HUES64 (cell line): ENCODE data around the gene NOXA1.

ENCODE experiments used
- H3K27ac ChIP-seq: 2 replicates; pipeline ENCODE4 v1.7.0; 2013; ENCODE audit warnings: low read depth, low read length, inconsistent platforms
- H3K27me3 ChIP-seq: 2 replicates; pipeline ENCODE4 v1.6.1; 2013; ENCODE audit warnings: mild to moderate bottlenecking, low read length; ENCODE audit not compliant: insufficient read depth
- H3K36me3 ChIP-seq: 2 replicates; pipeline ENCODE4 v1.6.1; 2013; ENCODE audit warnings: mild to moderate bottlenecking, low read length; ENCODE audit not compliant: insufficient read depth
- H3K4me1 ChIP-seq: 2 replicates; pipeline ENCODE4 v1.6.1; 2013; ENCODE audit warnings: mild to moderate bottlenecking, low read length, moderate library complexity; ENCODE audit not compliant: insufficient read depth
- H3K4me3 ChIP-seq: 2 replicates; pipeline ENCODE4 v1.5.1; 2013; ENCODE audit warnings: mild to moderate bottlenecking, low read length, moderate library complexity
- H3K9ac ChIP-seq: 2 replicates; pipeline ENCODE4 v1.6.1; 2013; ENCODE audit warnings: mild to moderate bottlenecking, low read depth, low read length
- H3K9me3 ChIP-seq: 2 replicates; pipeline ENCODE4 v1.6.1; 2013; ENCODE audit warnings: low read depth, low read length; ENCODE audit not compliant: insufficient read depth
- WGBS: fragments of 150-250, 120-280 bp; methylation state at CpG from one replicate; pipeline ENCODE4 v1.1.7; 2013; ENCODE audit warnings: missing lambda C conversion rate; 5-methylcytosine and 5-hydroxymethylcytosine counted together

Gene NOXA1

GRCh38 chr9:137396634-137397367 lies 26.4 kb upstream of the NOXA1 start:
- Histone ChIP-seq H3K4me3 (no peak overlapping the region), H3K27me3 (no peaks in the 10 kb centered on the region), H3K9ac (no peak overlapping the region), H3K4me1 (no peaks in the 10 kb centered on the region), H3K36me3 (no peaks in the 10 kb centered on the region), H3K9me3 (no peaks in the 10 kb centered on the region), H3K27ac (no peak overlapping the region)
- WGBS = 94% methylated on average over 26 of the region's 26 CpGs

- Histone ChIP-seq H3K36me3 (no peaks in the 10 kb centered on the region), H3K27ac (no peak overlapping the region), H3K4me3 (no peak overlapping the region), H3K4me1 (no peaks in the 10 kb centered on the region), H3K9me3 (no peaks in the 10 kb centered on the region), H3K9ac (no peak overlapping the region), H3K27me3 (no peaks in the 10 kb centered on the region)
- 93% methylated on average over 20 of the region's 20 CpGs for WGBS
Measured at GRCh38 chr9:137397675-137398423, 25.3 kb upstream of the NOXA1 start.

GRCh38 chr9:137398561-137399468 lies 24.4 kb upstream of the NOXA1 start:
- no peak overlapping the region for H3K9ac ChIP-seq
- H3K4me3 ChIP-seq = no peak overlapping the region
- H3K27me3 ChIP-seq = no peaks in the 10 kb centered on the region
- H3K36me3 ChIP-seq = no peaks in the 10 kb centered on the region
- H3K4me1 ChIP-seq = no peaks in the 10 kb centered on the region
- WGBS = 96% methylated on average over 60 of the region's 60 CpGs
- no peaks in the 10 kb centered on the region for H3K9me3 ChIP-seq
- no peak overlapping the region for H3K27ac ChIP-seq

- no peak overlapping the region for H3K9ac ChIP-seq
Measured at GRCh38 chr9:137402746-137403145, 20.4 kb upstream of the NOXA1 start.

GRCh38 chr9:137403269-137403668 lies 19.9 kb upstream of the NOXA1 start:
- H3K4me3 ChIP-seq = no peak overlapping the region
- H3K4me1 ChIP-seq = no peaks in the 10 kb centered on the region
- H3K27me3 ChIP-seq = 0 out of 2 replicates have a peak, but pooled peaks cover 7% of the 10 kb centered on the region
- no peaks in the 10 kb centered on the region for H3K36me3 ChIP-seq
- no peak overlapping the region for H3K9ac ChIP-seq
- H3K9me3 ChIP-seq = no peaks in the 10 kb centered on the region
- no peak overlapping the region for H3K27ac ChIP-seq
- 94% methylated on average over 15 of the region's 15 CpGs for WGBS

More at GRCh38 chr9:137402746-137403145, 20.4 kb upstream of the NOXA1 start:
- Histone ChIP-seq H3K36me3 (no peaks in the 10 kb centered on the region), H3K4me3 (no peak overlapping the region), H3K4me1 (no peaks in the 10 kb centered on the region), H3K27ac (no peak overlapping the region), H3K27me3 (0 out of 2 replicates have a peak, but pooled peaks cover 5% of the 10 kb centered on the region), H3K9me3 (no peaks in the 10 kb centered on the region)
- WGBS = 92% methylated on average over 11 of the region's 11 CpGs

- no peak overlapping the region for H3K4me3 ChIP-seq
Measured at GRCh38 chr9:137404961-137405567, 18.1 kb upstream of the NOXA1 start.

GRCh38 chr9:137405677-137406081 lies 17.5 kb upstream of the NOXA1 start:
- Histone ChIP-seq H3K27ac (no peak overlapping the region), H3K9ac (no peak overlapping the region), H3K27me3 (0 out of 2 replicates have a peak, but pooled peaks cover 7% of the 10 kb centered on the region), H3K4me1 (no peaks in the 10 kb centered on the region), H3K4me3 (no peak overlapping the region), H3K9me3 (no peaks in the 10 kb centered on the region), H3K36me3 (no peaks in the 10 kb centered on the region)
- WGBS = 92% methylated on average over 11 of the region's 11 CpGs

More at GRCh38 chr9:137404961-137405567, 18.1 kb upstream of the NOXA1 start:
- Histone ChIP-seq H3K27me3 (0 out of 2 replicates have a peak, but pooled peaks cover 7% of the 10 kb centered on the region), H3K9me3 (no peaks in the 10 kb centered on the region), H3K9ac (no peak overlapping the region), H3K36me3 (no peaks in the 10 kb centered on the region), H3K4me1 (no peaks in the 10 kb centered on the region), H3K27ac (no peak overlapping the region)
- 92% methylated on average over 24 of the region's 24 CpGs for WGBS

GRCh38 chr9:137406085-137406760 lies 17.0 kb upstream of the NOXA1 start:
- Histone ChIP-seq H3K9me3 (no peaks in the 10 kb centered on the region), H3K9ac (no peak overlapping the region), H3K27me3 (0 out of 2 replicates have a peak, but pooled peaks cover 7% of the 10 kb centered on the region), H3K36me3 (no peaks in the 10 kb centered on the region), H3K4me1 (no peaks in the 10 kb centered on the region), H3K27ac (no peak overlapping the region), H3K4me3 (no peak overlapping the region)
- WGBS = 78% methylated on average over 20 of the region's 20 CpGs

GRCh38 chr9:137406876-137407589 lies 16.2 kb upstream of the NOXA1 start:
- Histone ChIP-seq H3K27me3 (0 out of 2 replicates have a peak, but pooled peaks cover 7% of the 10 kb centered on the region), H3K27ac (no peak overlapping the region), H3K4me1 (peaks cover 4% of the 10 kb centered on the region; the same call in 1 of the 2 replicates), H3K9me3 (no peaks in the 10 kb centered on the region), H3K4me3 (peak overlapping the region; percentile 53), H3K36me3 (no peaks in the 10 kb centered on the region), H3K9ac (peak overlapping the region; percentile 52)
- WGBS = 4% methylated on average over 63 of the region's 63 CpGs
